ENCODE results near the gene PTPRT.

DNA sequence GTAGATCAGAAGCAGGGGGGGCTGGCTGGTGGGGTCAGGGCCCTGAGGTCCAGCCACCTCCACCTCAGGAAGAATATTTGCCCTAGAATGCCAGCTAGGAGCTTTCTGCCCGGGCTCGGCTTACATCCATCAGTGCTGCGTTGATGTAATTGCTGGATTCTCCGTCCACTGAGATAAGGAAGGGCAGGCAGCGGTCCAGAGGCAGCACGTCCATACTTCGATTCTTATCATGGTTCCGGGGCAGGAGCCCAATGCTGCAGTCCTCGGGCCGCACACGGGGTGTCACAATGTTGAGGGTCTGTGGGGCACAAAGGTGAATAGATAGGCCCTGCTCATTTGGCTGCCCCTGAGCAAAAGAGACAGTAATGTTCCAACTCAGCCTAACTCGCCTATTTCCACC, 1087.7 kb downstream of the PTPRT start:
- no peak for TF ChIP-seq POLR2AphosphoS5 (IDR thresholded peaks at IDR 0.05)
- TF ChIP-seq, protein P1, sequence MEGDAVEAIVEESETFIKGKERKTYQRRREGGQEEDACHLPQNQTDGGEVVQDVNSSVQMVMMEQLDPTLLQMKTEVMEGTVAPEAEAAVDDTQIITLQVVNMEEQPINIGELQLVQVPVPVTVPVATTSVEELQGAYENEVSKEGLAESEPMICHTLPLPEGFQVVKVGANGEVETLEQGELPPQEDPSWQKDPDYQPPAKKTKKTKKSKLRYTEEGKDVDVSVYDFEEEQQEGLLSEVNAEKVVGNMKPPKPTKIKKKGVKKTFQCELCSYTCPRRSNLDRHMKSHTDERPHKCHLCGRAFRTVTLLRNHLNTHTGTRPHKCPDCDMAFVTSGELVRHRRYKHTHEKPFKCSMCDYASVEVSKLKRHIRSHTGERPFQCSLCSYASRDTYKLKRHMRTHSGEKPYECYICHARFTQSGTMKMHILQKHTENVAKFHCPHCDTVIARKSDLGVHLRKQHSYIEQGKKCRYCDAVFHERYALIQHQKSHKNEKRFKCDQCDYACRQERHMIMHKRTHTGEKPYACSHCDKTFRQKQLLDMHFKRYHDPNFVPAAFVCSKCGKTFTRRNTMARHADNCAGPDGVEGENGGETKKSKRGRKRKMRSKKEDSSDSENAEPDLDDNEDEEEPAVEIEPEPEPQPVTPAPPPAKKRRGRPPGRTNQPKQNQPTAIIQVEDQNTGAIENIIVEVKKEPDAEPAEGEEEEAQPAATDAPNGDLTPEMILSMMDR (IDR thresholded peaks at IDR 0.05) = no peak
- TF ChIP-seq POLR2A (IDR thresholded peaks at IDR 0.05) = no peak
- no peak for TF ChIP-seq EP300 (IDR thresholded peaks at IDR 0.05; ENCODE audit: low read depth)

Data from transverse colon (tissue), 4 donors.